HG02852 (cell line): ENCODE results near the gene ACAD8.
A peak's percentile ranks its signal among the peaks of the same experiment; 100 is the strongest.

Experiments
- ATAC-seq: cut with Tn5 transposase; IDR thresholded peaks from one replicate; pipeline ENCODE4 v1.9.1; 2021; ENCODE audit warnings: mild to moderate bottlenecking, moderate library complexity; ENCODE audit not compliant: unreplicated experiment

The ACAD8 gene

DNA sequence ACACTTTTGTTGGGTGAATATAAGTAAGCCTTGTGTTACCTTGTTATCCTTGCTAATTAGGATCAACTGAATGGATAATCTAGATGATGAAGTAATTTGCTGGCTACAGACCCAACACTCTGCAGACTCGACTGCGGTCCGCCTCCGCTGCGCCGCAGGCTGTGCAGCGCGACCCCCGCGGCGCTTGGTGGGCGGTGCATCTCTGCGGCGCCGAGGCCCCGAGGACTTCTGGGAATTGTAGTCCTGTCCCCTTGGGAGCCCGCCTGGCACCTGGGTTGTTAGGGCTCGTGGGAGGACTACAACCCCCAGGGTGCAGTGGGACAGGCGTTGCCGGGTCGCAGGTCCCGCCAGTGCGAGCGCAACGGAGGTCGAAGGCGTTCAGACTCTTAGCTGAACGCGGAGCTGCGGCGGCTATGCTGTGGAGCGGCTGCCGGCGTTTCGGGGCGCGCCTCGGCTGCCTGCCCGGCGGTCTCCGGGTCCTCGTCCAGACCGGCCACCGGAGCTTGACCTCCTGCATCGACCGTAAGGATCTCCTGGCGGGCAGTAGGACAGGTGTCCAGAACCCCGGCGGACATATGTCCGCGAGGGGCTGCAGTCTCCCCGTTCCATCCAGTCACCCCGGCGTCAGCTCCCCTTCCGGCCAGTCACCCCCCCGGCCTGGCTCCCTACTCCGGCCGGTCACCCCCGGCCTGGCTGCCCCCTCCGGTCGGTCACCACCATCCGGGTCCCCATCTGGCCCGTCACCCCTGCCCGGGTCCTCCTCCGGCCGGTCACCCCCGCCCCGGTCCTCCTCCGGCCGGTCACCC lies at the start of gene ACAD8, which contains the start of gene THYN1:
Gene ACAD8, plus strand, starts transcription at position 381 of the 806 bp plus-strand sequence. Its CDS starts 33 bp downstream, at position 414.
Gene THYN1, minus strand, starts transcription at position 165 of the 806 bp plus-strand sequence. CDS start 470 bp downstream, outside the sequence.
- peak; percentile 98 for ATAC-seq

DNA sequence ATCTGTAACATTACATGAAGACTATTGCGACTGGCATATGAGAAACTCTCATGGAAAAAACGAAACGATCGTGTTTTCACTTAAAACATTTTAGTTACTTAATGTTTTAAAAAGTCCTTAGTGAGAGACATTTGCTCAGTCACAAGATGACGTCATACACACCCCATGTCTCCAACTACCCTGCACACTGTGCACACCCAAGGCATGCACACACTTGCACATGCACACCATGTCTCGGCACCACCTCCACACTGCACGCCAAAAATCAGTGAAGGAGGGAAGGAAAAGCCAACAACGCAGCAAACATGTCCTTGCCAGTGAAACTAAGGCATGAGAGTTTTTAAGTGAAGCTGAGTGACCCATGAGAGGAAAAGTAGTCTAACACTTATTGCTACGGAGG lies 47.6 kb upstream of the ACAD8 start:
- ATAC-seq = no peak

DNA sequence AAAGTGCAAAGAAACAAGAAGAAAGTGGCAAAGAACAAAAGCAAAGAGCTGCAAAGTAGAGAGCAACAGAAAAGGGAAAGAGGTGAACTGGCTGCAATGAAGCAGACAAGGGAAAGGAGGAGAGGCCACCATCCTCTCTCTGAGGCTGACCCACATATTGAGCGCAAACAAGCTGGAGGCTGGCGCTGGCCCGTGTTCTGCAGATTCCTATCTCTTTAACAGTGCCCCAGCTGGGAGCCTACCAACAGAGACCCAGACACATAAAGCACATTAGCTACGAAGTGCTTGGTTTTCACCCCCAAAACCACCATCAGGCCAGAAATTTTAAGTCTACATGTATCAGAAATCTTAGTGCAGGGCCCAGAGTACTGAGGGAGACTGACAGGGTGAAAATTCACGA lies 47.2 kb upstream of the ACAD8 start:
- ATAC-seq = no peak

DNA sequence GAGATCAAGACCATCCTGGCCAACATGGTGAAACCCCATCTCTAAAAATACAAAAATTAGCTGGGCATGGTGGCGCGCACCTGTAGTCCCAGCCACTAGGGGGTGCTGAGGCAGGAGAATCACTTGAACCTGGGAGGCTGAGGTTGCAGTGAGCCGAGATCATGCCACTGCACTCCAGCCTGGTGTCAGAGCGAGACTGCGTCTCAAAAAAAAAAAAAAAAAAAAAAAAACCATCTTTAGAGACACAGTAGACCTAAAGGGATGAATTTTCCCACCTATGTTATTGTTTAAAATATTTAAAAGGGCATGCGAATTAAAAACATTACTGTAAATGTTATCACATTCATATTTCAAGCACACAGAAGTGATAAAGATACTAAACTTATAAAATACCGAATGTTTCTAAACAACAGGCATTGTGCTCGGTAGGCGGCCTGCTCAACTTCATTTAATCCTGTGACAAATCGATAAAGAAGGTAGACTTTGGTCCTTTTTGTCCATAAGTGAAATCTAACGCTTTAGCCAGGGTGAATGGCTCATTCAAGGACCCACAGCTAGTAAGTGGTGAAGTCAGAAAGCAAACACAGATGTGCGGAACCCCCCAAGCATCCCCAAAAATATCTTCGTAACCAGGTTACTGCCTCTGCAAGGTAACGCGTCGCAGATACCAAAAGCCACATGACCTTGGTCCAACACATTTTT lies 45.7 kb upstream of the ACAD8 start:
- no peak for ATAC-seq

DNA sequence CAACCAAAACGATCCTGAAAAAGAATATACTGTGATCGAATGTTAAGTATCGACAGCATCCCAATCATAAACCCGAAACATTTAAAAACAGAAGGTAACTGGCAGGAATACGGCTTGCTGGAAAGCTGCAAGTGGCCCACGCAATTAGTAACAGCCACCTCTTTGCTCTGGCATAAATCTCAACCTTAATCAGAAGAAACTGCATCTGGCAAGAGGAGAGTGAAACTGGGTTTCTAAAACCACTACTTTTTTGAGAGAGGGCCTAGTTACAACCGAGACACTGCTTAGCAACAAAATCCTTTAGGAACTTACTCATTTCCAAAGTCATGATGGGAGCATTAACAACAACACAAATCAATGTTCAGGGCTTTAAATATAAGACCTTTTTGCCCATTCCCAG lies 37.5 kb upstream of the ACAD8 start:
- no peak for ATAC-seq

DNA sequence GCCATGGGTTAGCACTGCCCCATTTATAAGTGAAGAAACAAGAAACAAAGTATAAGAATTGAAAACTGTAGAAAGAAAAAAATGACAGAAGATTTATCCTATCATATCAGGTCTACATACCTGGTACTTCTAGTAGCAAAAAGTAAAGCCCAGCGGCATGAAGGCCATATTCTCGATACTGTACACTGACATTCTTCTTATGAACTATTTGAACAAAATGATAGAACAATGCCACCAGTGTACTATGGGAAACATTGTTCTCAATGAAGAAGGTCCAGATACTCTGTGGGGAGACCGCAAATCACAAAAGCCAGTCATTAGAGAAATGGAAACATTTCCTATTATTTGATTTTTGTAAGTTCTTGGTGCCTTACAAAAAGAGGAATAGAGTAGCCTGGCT lies 36.6 kb upstream of the ACAD8 start:
- no peak for ATAC-seq

DNA sequence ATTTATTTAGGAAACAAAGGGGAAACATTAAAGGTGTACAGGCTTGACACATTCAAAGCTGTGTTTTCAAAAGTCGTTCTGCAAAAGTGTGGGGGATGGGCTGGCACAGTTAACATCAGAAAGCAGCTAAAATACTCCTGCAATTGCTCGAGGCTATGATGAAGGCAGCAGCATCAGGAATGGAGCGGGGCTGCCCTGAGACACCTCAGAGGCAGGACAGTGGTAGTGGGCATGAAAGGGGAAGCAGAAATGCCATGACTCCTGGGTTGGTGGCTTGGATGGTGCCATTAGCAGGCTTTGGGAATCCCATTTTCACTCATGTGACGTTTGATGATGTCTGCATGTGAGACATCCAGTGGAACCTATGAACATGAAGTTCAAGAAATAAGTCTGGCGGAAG lies 30.2 kb upstream of the ACAD8 start:
- ATAC-seq = no peak

DNA sequence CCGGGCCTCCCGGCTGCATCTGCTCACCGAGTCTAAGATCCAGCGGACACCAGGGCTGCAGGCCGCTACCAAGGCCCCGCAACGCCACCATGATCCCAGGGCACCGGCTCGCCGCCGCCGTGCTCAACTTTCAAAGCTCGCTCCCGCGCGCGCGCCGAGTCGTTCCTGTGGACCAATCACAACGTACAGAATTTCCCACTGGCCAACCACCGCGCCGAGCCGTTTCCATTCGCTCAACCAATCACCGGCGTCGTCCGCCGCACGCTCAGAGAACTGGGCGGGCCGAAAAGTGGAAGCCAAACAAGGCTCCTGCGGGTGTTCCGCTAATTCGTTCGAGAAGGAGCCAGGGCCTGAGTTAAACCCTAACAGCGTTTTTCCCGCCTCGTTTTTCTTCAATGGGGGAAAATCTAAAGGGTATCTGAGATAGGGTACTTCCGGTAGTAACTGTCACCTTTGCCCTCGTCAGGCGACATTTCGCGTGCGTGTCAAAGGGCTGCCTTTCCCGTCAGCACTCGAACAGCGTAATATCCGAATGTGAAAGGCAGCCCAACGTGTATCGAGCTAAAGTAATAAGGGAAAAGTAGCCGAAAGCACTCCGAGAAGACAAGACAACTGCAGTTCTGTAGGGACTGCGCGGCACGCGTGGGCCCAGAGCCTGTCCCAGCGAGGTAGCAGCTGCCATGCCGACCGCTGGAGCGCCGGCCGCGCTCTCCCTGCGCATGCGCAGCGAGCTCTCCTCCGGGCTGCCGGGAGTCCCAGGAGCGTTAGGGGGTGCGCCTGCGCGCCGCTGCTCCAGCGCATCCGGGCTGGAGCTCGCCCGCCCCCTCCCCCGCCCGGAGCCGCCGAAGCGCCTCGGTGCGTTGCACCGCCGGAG lies 29.3 kb upstream of the ACAD8 start, which contains the start of the genes NCAPD3 and VPS26B:
Gene NCAPD3, minus strand, starts transcription at position 132 of the 874 bp plus-strand sequence. Its CDS starts 41 bp downstream, at position 91.
Gene VPS26B, plus strand, starts transcription at position 836 of the 874 bp plus-strand sequence. CDS start 452 bp downstream, outside the sequence.
- peak; percentile 73 for ATAC-seq

DNA sequence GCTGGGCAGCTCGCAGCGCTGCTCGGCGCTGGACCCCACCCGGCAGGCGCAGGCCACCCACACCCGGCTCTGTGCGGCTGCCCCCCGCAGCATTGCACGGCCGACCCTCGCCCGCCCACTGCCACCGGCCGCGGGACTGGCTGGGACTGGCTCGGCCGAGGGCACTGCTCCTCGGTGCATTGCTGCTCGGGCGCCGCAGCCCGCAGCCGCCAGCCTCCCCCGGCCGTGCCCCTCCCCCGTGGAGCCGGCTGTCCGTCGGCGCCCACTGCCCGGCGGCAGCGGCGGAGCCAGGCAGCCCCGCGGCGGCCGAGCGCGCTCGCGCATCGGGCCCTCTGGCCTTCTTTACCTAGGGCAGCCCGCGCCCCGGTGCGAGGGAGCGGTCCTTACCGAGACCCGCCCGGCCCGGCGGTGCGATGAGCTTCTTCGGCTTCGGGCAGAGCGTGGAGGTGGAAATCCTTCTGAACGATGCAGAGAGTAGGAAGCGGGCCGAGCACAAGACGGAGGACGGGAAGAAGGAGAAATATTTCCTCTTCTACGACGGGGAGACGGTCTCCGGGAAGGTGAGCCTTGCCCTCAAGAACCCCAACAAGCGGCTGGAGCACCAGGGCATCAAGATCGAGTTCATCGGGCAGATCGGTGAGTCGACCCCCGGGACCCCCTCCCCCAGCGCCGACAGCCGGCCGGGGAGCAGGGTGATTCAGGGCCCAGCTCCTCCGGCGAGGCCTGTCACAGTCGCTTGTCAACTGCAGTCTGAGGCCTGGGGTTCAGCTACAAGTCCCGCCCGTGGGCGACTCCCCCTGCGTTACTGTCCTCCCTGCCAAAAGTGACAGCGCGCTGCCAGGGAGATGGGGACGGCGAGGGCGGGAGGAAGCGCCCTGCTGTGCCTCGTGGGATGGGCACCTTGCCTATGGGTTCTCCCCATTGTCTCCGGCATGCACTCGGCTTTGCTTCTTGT lies 28.4 kb upstream of the ACAD8 start:
- peak; percentile 18 for ATAC-seq

DNA sequence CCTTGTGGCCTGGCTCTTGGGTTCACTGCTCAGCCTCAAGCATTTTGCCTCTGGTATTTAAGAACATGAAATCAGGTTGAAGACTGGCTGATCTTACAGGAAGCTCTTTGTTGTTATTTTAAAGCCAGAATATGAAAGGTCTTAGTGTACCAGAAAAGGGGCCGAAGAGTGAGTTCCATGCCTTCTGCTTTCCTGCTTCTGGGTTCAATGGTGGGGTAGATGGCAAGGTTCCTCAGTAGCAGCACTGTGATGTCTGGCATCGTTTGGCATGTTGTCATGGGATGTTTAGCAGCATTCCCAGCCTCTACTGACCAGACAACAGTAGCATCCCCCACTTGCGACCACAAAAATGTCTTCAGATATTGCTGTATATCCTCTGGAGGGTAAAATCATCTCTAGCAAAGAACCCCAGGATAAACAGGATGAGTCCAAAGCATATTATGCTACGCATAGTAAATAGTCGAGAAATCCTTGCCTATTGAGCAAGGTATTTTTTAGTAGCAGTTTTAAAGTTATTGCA lies 26.5 kb upstream of the ACAD8 start:
- no peak for ATAC-seq

DNA sequence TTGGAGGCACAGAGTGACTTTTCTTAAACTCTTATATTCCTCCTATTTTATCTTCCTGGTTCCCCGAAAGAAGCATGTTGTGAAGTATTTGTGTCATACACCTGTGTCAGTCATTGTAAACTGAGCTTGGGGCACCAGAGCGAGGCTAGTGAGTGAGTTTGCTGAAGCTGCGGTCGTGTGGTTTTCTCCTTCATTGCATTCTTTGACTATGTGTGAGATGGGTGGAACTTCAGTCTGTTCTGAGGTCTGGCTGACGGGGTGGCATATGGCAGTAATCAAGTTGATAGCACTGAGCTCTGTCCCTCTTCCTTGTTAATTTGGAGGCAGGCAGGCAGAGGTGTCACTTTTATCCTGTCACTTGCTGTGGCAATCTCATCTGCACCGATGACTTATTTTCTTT lies 24.7 kb upstream of the ACAD8 start:
- ATAC-seq = peak; percentile 53

DNA sequence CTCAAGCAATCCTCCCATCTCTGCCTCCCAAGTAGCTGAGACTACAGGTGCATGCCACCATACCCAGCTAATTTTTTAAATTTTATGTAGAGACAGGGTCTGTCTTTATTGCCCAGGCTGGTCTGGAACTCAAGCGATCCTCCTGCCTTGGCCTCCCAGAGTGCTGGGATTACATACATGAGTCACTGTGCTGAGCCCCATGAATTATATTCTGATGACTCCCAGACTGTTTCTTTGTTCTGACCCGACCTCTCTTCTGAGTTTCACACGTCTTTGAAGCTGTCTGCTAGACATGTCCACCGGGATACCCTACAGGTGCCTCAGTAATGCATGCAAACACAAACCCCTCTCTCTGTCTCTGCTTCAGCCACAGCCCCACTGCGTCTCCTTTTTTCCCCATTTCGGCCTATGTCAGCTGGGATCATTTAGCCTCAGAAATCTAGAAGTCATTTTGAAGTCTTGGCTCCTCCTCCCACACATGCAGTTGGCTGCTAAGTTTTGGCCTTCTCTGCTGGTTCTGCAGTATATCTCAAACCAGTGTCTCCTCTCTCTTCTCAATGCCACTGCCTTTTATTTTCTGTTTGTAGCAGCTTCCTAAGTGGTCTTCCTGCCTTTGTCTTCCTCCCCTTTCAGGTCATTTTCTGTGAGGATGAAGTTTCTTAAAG lies 24.1 kb upstream of the ACAD8 start:
- ATAC-seq = no peak

DNA sequence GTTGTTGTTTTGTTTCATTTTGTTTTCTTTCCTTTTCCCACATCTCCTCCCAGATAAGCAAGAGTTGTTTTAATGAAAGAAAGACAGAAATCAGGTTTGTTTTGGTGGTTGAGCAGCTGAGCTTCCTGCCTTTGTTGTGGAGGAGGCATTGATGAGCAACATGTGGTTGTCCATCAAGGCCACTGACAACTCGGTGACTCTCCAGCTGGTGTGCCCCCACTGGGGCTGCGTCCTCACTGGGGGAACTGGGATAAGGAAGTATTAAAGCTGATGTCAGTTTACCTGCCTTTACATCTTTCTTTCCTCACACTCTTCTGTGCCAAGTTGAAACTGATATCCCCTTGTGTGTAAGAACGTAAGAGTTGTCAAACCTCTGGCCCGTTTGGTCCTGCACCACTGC lies 23.0 kb upstream of the ACAD8 start:
- ATAC-seq = no peak

DNA sequence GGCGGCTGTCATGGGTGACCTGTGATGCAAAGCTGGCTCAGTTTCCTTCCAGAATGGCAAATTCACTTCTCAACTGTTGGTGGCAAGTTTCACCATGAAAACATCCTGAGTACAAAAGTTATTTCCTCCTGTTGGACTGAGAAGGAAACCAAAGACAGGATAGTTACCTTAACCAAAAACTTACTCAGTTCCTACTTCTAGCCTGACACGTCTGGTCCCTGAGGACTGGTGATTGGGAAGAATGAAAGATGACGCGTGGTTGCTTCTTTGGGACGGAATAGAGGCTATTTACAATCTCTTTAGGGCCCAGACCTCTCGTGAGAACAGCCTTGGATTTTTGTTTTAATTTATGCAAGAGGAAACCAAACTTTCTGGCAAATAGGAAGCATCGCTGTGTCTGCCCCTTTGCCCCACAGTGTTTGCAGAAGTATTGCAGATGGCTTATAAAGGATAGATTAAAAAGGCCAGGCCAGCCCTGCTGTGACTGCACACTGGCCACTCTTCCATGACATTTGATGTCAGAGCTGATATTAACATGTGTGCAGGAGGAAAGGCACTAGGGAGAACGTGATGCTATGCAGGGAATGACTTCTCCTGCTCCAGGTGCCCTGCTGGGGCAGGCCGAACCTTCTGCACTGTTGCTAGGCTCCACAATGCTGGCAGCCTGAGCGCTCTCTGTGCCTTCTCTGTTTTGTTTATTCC lies 21.3 kb upstream of the ACAD8 start:
- ATAC-seq = no peak

DNA sequence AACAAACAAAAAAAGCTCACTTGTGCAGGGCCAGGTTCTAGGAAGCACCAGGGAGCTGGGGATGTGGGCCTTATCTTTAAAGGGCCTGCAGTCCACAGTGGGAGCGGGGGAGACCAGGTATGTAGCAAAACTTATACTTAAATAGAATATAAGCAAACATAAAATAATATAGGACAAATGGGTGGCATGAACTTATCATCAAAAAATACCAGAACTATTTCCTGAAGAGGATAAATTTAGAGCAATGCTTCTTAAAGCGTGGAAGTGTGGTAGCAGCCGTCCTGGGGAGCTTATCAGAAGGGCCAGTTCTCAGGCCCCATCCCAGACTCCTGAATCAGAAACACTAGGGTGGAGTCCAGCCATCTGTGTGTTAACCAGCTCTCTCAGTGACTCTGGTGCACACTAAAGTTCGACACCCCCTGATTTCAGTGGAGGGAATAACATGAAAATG lies 19.6 kb upstream of the ACAD8 start:
- ATAC-seq = no peak

DNA sequence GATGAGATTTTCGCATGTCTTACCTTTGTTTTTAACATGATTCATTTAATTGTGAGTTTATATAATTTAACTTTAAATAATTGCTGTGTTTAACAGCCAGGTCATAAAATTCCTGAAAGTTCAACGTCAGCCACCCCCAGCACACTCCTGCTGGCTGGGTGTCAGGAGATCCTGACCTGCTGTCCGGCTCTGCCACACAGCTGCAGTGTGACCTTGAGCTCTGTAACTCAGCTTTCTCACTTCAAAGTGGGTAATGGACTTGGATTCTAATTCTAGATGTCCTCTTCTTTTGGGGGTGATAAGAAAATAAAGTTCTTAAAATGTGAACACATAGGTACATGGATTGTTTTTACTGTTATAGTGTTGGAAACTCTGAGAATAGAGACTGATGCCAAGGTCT lies 18.0 kb upstream of the ACAD8 start:
- ATAC-seq = no peak

DNA sequence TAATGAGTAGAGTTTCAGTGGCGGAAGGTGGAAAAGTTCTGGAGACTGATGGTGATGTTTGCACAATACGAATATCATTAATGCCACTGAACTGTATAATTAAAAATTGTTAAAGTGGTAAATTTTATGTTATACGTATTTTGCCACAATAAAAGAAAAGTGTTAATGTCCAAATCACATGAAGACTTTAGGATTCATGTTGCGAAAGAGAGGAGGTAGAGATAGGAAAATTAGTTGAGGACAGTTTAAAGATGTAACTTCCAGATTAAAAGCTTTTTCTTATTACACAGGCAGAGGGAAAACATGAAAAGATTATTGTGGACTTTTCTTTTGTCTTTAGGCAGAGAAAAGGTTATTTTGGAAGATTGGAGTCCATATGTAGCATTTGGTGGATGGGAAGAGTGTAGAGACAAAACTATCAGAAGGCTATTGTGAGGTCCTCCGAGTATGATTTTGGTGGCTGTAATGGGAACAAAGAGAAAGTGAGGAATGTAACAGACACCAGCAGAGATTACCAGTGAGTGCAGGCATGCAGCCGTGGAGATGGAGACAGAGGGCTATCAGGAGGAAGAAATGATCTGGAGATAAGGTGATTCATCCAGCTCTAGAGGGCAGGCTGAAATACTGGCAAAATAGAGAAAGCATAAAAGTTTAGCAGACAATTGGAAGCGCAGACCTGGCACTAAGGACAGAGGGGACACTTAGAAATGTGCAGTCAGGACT lies 16.4 kb upstream of the ACAD8 start:
- ATAC-seq = no peak

DNA sequence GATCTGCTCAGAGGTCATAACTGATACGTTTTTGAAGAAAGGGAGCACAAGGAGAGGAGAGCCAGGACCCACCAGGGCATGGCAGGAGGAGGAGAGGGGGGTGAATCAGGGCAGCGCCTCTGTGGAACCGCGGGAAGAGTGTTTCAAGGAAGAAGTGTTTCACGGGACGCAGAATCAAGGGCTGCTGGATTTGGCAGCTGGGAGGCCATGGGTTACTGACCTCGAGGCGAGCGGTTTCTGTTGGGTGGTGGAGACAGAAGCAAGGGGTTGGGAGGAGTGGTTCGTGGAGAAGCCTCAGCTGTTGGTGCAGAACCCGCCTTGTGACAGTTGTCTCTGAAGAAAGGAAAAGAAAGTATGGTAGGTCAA lies 15.8 kb upstream of the ACAD8 start:
- ATAC-seq = no peak
